ENCODE data around the gene DNAJB11. TPM values are rescaled to one million over a fixed set of nuclear protein-coding genes. Genes with fewer than 3 reads are reported as not detected.
"Not testable (repeated sequence)": the region's sequence is repeated elsewhere in the genome, so short reads cannot be mapped to it uniquely, and the experiment has no call there.

Gene DNAJB11
- total RNA-seq, 1 experiment from 2014 or later = 103 TPM

GRCh38 chr3:186526256-186526606, 44.3 kb upstream of the DNAJB11 start:
- no TSS peak for BruUV-seq (replicated peaks)

GRCh38 chr3:186529201-186529999, 41.1 kb upstream of the DNAJB11 start:
- TF ChIP-seq EZH2 (IDR thresholded peaks at IDR 0.05; ENCODE audit: borderline replicate concordance, low read depth, low read length, poor library complexity, severe bottlenecking) = no peak
- 0 out of 2 replicates have a peak, but pooled peaks have one; percentile 9 for TF ChIP-seq CTCF (conservative IDR thresholded peaks at IDR 0.05; ENCODE audit: low read depth, low read length)
- no peak overlapping the region for H3K4me3 ChIP-seq (ENCODE audit: low read depth, low read length, poor library complexity, severe bottlenecking)
- intact Hi-C loops (cut with micrococcal nuclease; ENCODE audit: unreplicated experiment) = no loop called here
- no peaks in the 10 kb centered on the region for H3K36me3 ChIP-seq (ENCODE audit: insufficient read depth, low read length, poor library complexity, severe bottlenecking)
- BruUV-seq (replicated peaks) = no TSS peak
- ChIA-PET CTCF (no interaction called here), POLR2A (ENCODE audit: low non-redundant PET) (interaction anchor here (0.6 kb wide), 1 partner anchor 1986 kb away, joined by 6 read pairs; no protein-coding TSS in a partner anchor)
- H3K9me3 ChIP-seq (ENCODE audit: low read depth, low read length, poor library complexity, severe bottlenecking) = no peaks in the 10 kb centered on the region
- DNase-seq (ENCODE audit: low spot score) = no peak
- peaks cover 27% of the 10 kb centered on the region for H3K4me1 ChIP-seq (ENCODE audit: insufficient read depth, low read length, poor library complexity, severe bottlenecking)
- H3K27me3 ChIP-seq (replicated peaks; ENCODE audit: insufficient read depth, low read depth, low read length, poor library complexity) = no peaks in the 10 kb centered on the region
- H3K27ac ChIP-seq (ENCODE audit: low read depth, low read length, poor library complexity, severe bottlenecking) = no peak overlapping the region

More at GRCh38 chr3:186526256-186526606, 44.3 kb upstream of the DNAJB11 start:
- H3K27me3 ChIP-seq (replicated peaks; ENCODE audit: insufficient read depth, low read depth, low read length, poor library complexity) = no peaks in the 10 kb centered on the region
- H3K4me1 ChIP-seq (ENCODE audit: insufficient read depth, low read length, poor library complexity, severe bottlenecking) = peaks cover 27% of the 10 kb centered on the region
- no peaks in the 10 kb centered on the region for H3K36me3 ChIP-seq (ENCODE audit: insufficient read depth, low read length, poor library complexity, severe bottlenecking)
- H3K27ac ChIP-seq (ENCODE audit: low read depth, low read length, poor library complexity, severe bottlenecking) = no peak overlapping the region
- intact Hi-C loops (cut with micrococcal nuclease; ENCODE audit: unreplicated experiment) = no loop called here
- H3K9me3 ChIP-seq (ENCODE audit: low read depth, low read length, poor library complexity, severe bottlenecking) = no peaks in the 10 kb centered on the region
- H3K4me3 ChIP-seq (ENCODE audit: low read depth, low read length, poor library complexity, severe bottlenecking) = no peak overlapping the region
- ChIA-PET CTCF (no interaction called here), POLR2A (ENCODE audit: low non-redundant PET) (no interaction called here)
- DNase-seq (ENCODE audit: low spot score) = peak; percentile 18
- no peak for TF ChIP-seq EZH2 (IDR thresholded peaks at IDR 0.05; ENCODE audit: borderline replicate concordance, low read depth, low read length, poor library complexity, severe bottlenecking)
- no peak for TF ChIP-seq CTCF (conservative IDR thresholded peaks at IDR 0.05; ENCODE audit: low read depth, low read length)

- H3K9me3 ChIP-seq (ENCODE audit: low read depth, low read length, poor library complexity, severe bottlenecking) = no peaks in the 10 kb centered on the region
- BruUV-seq (replicated peaks) = no TSS peak
- ChIA-PET CTCF (no interaction called here), POLR2A (ENCODE audit: low non-redundant PET) (no interaction called here)
- no peaks in the 10 kb centered on the region for H3K36me3 ChIP-seq (ENCODE audit: insufficient read depth, low read length, poor library complexity, severe bottlenecking)
- no peaks in the 10 kb centered on the region for H3K27me3 ChIP-seq (replicated peaks; ENCODE audit: insufficient read depth, low read depth, low read length, poor library complexity)
- TF ChIP-seq EZH2 (IDR thresholded peaks at IDR 0.05; ENCODE audit: borderline replicate concordance, low read depth, low read length, poor library complexity, severe bottlenecking) (no peak), CTCF (conservative IDR thresholded peaks at IDR 0.05; ENCODE audit: low read depth, low read length) (no peak)
- peak overlapping the region; percentile 32 for H3K27ac ChIP-seq (ENCODE audit: low read depth, low read length, poor library complexity, severe bottlenecking)
- no peak overlapping the region for H3K4me3 ChIP-seq (ENCODE audit: low read depth, low read length, poor library complexity, severe bottlenecking)
- intact Hi-C loops (cut with micrococcal nuclease; ENCODE audit: unreplicated experiment) = no loop called here
- peaks cover 24% of the 10 kb centered on the region for H3K4me1 ChIP-seq (ENCODE audit: insufficient read depth, low read length, poor library complexity, severe bottlenecking)
- peak; percentile 77 for DNase-seq (ENCODE audit: low spot score)
Observed at GRCh38 chr3:186530415-186530814, 40.1 kb upstream of the DNAJB11 start.

- H3K4me1 ChIP-seq (ENCODE audit: insufficient read depth, low read length, poor library complexity, severe bottlenecking) = peaks cover 12% of the 10 kb centered on the region
- intact Hi-C loops (cut with micrococcal nuclease; ENCODE audit: unreplicated experiment); H3K36me3 ChIP-seq (ENCODE audit: insufficient read depth, low read length, poor library complexity, severe bottlenecking); H3K27ac ChIP-seq (ENCODE audit: low read depth, low read length, poor library complexity, severe bottlenecking); H3K9me3 ChIP-seq (ENCODE audit: low read depth, low read length, poor library complexity, severe bottlenecking); H3K4me3 ChIP-seq (ENCODE audit: low read depth, low read length, poor library complexity, severe bottlenecking); BruUV-seq (replicated peaks); DNase-seq (ENCODE audit: low spot score); H3K27me3 ChIP-seq (replicated peaks; ENCODE audit: insufficient read depth, low read depth, low read length, poor library complexity); POLR2A ChIA-PET (ENCODE audit: low non-redundant PET): not testable (repeated sequence)
- CTCF ChIA-PET = interaction anchor here (1.2 kb wide), 1 partner anchor 9 kb away, joined by 6 read pairs; no protein-coding TSS in a partner anchor
Observed at GRCh38 chr3:186531694-186532093, 38.8 kb upstream of the DNAJB11 start.
